LNCaP clone FGC (cell line): Measurements from ENCODE around the gene BTBD9.

ENCODE experiments used
- DNase-seq: peaks from one replicate; pipeline ENCODE4 v3.0.0-alpha.2; 2011; ENCODE audit warnings: low read depth
- H3K4me3 ChIP-seq: 2 replicates; pipeline ENCODE4 v1.5.1; 2011; ENCODE audit warnings: mild to moderate bottlenecking, low read depth, low read length, control low read depth
- TF ChIP-seq, protein P1 (sequence below): IDR thresholded peaks from 2 replicates; pipeline ENCODE4 v1.5.1; 2012; ENCODE audit warnings: mild to moderate bottlenecking; ENCODE audit not compliant: control insufficient read depth, insufficient read depth; ENCODE audit errors: extremely low read depth

The BTBD9 gene

GRCh38 chr6:38508286-38508685 is 131.4 kb downstream of the BTBD9 start:
- TF ChIP-seq, protein P1, sequence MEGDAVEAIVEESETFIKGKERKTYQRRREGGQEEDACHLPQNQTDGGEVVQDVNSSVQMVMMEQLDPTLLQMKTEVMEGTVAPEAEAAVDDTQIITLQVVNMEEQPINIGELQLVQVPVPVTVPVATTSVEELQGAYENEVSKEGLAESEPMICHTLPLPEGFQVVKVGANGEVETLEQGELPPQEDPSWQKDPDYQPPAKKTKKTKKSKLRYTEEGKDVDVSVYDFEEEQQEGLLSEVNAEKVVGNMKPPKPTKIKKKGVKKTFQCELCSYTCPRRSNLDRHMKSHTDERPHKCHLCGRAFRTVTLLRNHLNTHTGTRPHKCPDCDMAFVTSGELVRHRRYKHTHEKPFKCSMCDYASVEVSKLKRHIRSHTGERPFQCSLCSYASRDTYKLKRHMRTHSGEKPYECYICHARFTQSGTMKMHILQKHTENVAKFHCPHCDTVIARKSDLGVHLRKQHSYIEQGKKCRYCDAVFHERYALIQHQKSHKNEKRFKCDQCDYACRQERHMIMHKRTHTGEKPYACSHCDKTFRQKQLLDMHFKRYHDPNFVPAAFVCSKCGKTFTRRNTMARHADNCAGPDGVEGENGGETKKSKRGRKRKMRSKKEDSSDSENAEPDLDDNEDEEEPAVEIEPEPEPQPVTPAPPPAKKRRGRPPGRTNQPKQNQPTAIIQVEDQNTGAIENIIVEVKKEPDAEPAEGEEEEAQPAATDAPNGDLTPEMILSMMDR: no peak
- DNase-seq: no peak
- no peak overlapping the region for H3K4me3 ChIP-seq

GRCh38 chr6:38507173-38507572 is 132.6 kb downstream of the BTBD9 start:
- H3K4me3 ChIP-seq: no peak overlapping the region
- TF ChIP-seq, protein P1: no peak
- DNase-seq: no peak

- DNase-seq: no peak
- TF ChIP-seq, protein P1: no peak
Measured at GRCh38 chr6:38505826-38506225, 133.9 kb downstream of the BTBD9 start.

DNA sequence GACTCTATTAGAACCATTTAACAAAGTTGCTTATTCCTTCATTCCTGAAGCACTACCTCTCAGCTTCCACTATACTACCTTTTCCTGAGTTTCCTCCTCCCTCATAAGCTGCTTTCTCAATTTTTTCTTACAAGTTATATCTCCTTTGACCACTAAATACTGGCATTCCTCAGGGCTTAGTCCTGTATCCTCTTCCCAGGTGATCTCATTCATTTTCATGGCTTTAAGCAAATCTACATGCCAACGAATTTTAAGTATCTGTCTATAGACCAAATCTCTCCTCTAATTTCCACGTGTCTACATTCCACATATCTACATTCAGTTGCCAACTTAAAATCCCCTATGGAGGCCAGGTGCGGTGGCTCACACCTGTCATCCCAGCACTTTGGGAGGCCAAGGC is 134.7 kb downstream of the BTBD9 start:
- no peak overlapping the region for H3K4me3 ChIP-seq

More at GRCh38 chr6:38505826-38506225, 133.9 kb downstream of the BTBD9 start:
- H3K4me3 ChIP-seq: no peak overlapping the region

GRCh38 chr6:38503960-38504682 is 135.6 kb downstream of the BTBD9 start:
- no peak overlapping the region for H3K4me3 ChIP-seq
- DNase-seq: no peak
- TF ChIP-seq, protein P1: no peak

More for the DNA sequence above, 134.7 kb downstream of the BTBD9 start:
- TF ChIP-seq, protein P1: no peak
- no peak for DNase-seq

- TF ChIP-seq, protein P1: no peak
Measured at GRCh38 chr6:38503032-38503773, 136.5 kb downstream of the BTBD9 start.

More at GRCh38 chr6:38503032-38503773, 136.5 kb downstream of the BTBD9 start:
- no peak overlapping the region for H3K4me3 ChIP-seq
- no peak for DNase-seq
